Measurements from ENCODE around the gene AURKB. TPM values are rescaled to one million over a fixed set of nuclear protein-coding genes. Genes with fewer than 3 reads are reported as not detected.

The AURKB gene
- total RNA-seq, 1 experiment from 2014 or later = 141 TPM

DNA sequence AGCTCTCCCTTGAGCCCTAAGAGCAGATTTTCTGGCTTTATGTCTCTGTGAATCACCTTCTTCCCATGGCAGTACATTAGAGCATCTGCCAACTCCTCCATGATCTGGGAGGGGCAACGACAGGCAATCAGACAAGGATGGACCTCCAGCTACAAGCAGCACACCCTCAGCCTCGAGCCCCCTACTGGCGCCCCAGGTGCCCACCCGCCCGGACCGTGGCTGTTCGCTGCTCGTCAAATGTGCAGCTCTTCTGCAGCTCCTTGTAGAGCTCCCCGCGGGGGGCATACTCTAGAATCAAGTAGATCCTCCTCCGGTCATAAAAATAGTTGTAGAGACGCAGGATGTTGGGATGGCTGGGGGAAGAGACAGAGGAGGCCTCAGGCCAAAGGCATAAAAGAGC, 3.8 kb downstream of the AURKB start (continued):
- TF ChIP-seq, protein P1, sequence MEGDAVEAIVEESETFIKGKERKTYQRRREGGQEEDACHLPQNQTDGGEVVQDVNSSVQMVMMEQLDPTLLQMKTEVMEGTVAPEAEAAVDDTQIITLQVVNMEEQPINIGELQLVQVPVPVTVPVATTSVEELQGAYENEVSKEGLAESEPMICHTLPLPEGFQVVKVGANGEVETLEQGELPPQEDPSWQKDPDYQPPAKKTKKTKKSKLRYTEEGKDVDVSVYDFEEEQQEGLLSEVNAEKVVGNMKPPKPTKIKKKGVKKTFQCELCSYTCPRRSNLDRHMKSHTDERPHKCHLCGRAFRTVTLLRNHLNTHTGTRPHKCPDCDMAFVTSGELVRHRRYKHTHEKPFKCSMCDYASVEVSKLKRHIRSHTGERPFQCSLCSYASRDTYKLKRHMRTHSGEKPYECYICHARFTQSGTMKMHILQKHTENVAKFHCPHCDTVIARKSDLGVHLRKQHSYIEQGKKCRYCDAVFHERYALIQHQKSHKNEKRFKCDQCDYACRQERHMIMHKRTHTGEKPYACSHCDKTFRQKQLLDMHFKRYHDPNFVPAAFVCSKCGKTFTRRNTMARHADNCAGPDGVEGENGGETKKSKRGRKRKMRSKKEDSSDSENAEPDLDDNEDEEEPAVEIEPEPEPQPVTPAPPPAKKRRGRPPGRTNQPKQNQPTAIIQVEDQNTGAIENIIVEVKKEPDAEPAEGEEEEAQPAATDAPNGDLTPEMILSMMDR (IDR thresholded peaks at IDR 0.05 in 2 of 3, conservative IDR thresholded peaks at IDR 0.05 in 1 of 3; ENCODE audit: borderline replicate concordance in 1 of 3, insufficient read depth in 1 of 3, low read depth in 2 of 3, low read length in 2 of 3) = no peak
- TF ChIP-seq FOSL1 (IDR thresholded peaks at IDR 0.05; ENCODE audit: low read depth) (no peak), POLR2A (IDR thresholded peaks at IDR 0.05; ENCODE audit: borderline replicate concordance, extremely low read depth, insufficient read depth, insufficient read length) (no peak), SRF (IDR thresholded peaks at IDR 0.05; ENCODE audit: low read depth) (no peak), CBX3 (IDR thresholded peaks at IDR 0.05; ENCODE audit: low read depth) (no peak), JUND (IDR thresholded peaks at IDR 0.05) (no peak), TCF7L2 (IDR thresholded peaks at IDR 0.05; ENCODE audit: borderline replicate concordance, extremely low read depth, insufficient read depth, insufficient read length) (no peak), ATF3 (IDR thresholded peaks at IDR 0.05) (no peak)
- TF ChIP-seq, protein P2, sequence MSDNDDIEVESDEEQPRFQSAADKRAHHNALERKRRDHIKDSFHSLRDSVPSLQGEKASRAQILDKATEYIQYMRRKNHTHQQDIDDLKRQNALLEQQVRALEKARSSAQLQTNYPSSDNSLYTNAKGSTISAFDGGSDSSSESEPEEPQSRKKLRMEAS (IDR thresholded peaks at IDR 0.05) = no peak

GRCh38 chr17:8204761-8205555, 5.4 kb downstream of the AURKB start:
- Histone ChIP-seq H3K27me3 (ENCODE audit: insufficient read depth, low read length) (no peaks in the 10 kb centered on the region), H3K27ac (ENCODE audit: low read depth, low read length) (peak overlapping the region; percentile 13; the same call in 1 of the 2 replicates), H3K36me3 (ENCODE audit: control insufficient read depth in 1 of 2, insufficient read depth in 2 of 2, low read length in 2 of 2) (peaks cover 21 to 44% of the 10 kb centered on the region in 2 experiments), H3K9ac (ENCODE audit: low read length) (no peak overlapping the region), H4K20me1 (ENCODE audit: insufficient read depth) (peaks cover 3% of the 10 kb centered on the region; the same call in 1 of the 2 replicates), H3K9me3 (ENCODE audit: control insufficient read depth in 1 of 2, insufficient read depth in 1 of 2, low read depth in 1 of 2, low read length in 2 of 2) (no peaks in the 10 kb centered on the region), H3K4me3 (replicated peaks in 1 of 2; ENCODE audit: low read depth in 1 of 2, low read length in 2 of 2) (no peak overlapping the region), H2AFZ (ENCODE audit: low read depth, low read length, poor library complexity, severe bottlenecking) (no peak overlapping the region), H3K79me2 (ENCODE audit: insufficient read depth, low read length) (peaks cover 43% of the 10 kb centered on the region), H3K4me2 (ENCODE audit: low read length) (no peak overlapping the region), H3K4me1 (ENCODE audit: control insufficient read depth in 1 of 2, insufficient read depth in 2 of 2, low read length in 2 of 2) (peaks cover 7 to 26% of the 10 kb centered on the region in 2 experiments), H3K9me2 (ENCODE audit: insufficient read depth) (no peaks in the 10 kb centered on the region)
- CTCF ChIA-PET = no interaction called here
- POLR2A ChIA-PET = interaction anchor here (1.4 kb wide), 1 partner anchor 13 kb away, joined by 3 read pairs; no protein-coding TSS in a partner anchor
- DNase-seq (ENCODE audit: low read depth, low spot score) (no peak), ATAC-seq (no peak)
- RAD21 ChIA-PET (ENCODE audit: low non-redundant PET in 1 of 2, low total read pairs in 2 of 2, uncharacterized antibody in 2 of 2, unreplicated experiment in 2 of 2) = no interaction called here
- no peak for TF ChIP-seq SP1 (IDR thresholded peaks at IDR 0.05; ENCODE audit: low read depth)
- peak; percentile 36; the same call in 1 of the 2 replicates for TF ChIP-seq POLR2AphosphoS5 (IDR thresholded peaks at IDR 0.05; ENCODE audit: low read depth, low read length)
- no peak for TF ChIP-seq JUND (IDR thresholded peaks at IDR 0.05)
- no peak for TF ChIP-seq YY1 (IDR thresholded peaks at IDR 0.05; ENCODE audit: extremely low read depth, insufficient replicate concordance, low read depth, low read length)
- no peak for TF ChIP-seq ELF1 (IDR thresholded peaks at IDR 0.05; ENCODE audit: borderline replicate concordance, low read depth)
- no peak for TF ChIP-seq ATF3 (IDR thresholded peaks at IDR 0.05)
- intact Hi-C loops (cut with micrococcal nuclease) = no loop called here
- BruUV-seq (replicated peaks) = no TSS peak
